ENCODE measurements around the gene TYSND1. TPM values are rescaled to one million over a fixed set of nuclear protein-coding genes. Genes with fewer than 3 reads are reported as not detected.

The TYSND1 gene
- total RNA-seq, 1 experiment from 2014 or later, result 13.6 TPM

DNA sequence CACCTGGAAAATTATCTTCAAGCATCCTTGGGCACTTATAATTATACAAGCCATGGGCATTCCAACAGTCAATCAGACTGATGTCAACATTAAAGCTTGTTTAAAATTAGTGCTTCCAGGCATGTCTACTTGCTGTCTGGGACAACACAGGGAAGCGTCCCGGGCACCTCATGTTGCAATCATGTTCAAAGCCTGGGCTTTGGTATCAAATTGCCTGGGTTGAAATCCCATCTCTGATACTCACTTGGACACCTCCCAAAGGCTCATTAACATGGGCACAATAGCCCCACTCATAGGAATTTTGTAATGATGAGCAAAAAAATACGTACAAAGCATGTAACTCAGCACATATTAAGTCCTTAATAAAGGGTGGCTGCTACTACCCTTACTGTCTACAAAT lies 28.3 kb downstream of the TYSND1 start:
- Histone ChIP-seq H3K9me2 (ENCODE audit: insufficient read depth) (no peaks in the 10 kb centered on the region), H3K27ac (ENCODE audit: low read depth, low read length) (no peak overlapping the region), H3K4me2 (ENCODE audit: low read length) (no peak overlapping the region), H3K79me2 (ENCODE audit: insufficient read depth, low read length) (no peaks in the 10 kb centered on the region), H2AFZ (ENCODE audit: low read depth, low read length, poor library complexity, severe bottlenecking) (no peak overlapping the region), H3K9me3 (ENCODE audit: control insufficient read depth in 1 of 2, insufficient read depth in 1 of 2, low read depth in 1 of 2, low read length in 2 of 2) (no peaks in the 10 kb centered on the region), H3K4me1 (ENCODE audit: control insufficient read depth in 1 of 2, insufficient read depth in 2 of 2, low read length in 2 of 2) (no peaks in the 10 kb centered on the region), H3K27me3 (ENCODE audit: insufficient read depth, low read length) (no peaks in the 10 kb centered on the region), H4K20me1 (ENCODE audit: insufficient read depth) (no peaks in the 10 kb centered on the region), H3K4me3 (replicated peaks in 1 of 2; ENCODE audit: low read depth in 1 of 2, low read length in 2 of 2) (no peak overlapping the region), H3K9ac (ENCODE audit: low read length) (no peak overlapping the region), H3K36me3 (ENCODE audit: control insufficient read depth in 1 of 2, insufficient read depth in 2 of 2, low read length in 2 of 2) (peaks cover 10 to 52% of the 10 kb centered on the region in 2 experiments; a peak in 3 of 4 replicates)
- POLR2A ChIA-PET, result interaction anchor here (0.7 kb wide), 1 partner anchor 8 kb away, joined by 3 read pairs; no protein-coding TSS in a partner anchor
- ATAC-seq (no peak), DNase-seq (ENCODE audit: low read depth, low spot score) (no peak)
- CTCF ChIA-PET, result interaction anchor here (2.4 to 2.5 kb wide), 2 partner anchors 28 to 269 kb away, joined by 6 to 10 read pairs; partner anchors contain the start of gene TYSND1
- TF ChIP-seq SP1 (IDR thresholded peaks at IDR 0.05; ENCODE audit: low read depth), result no peak
- no peak for TF ChIP-seq ZNF274 (IDR thresholded peaks at IDR 0.05; ENCODE audit: low read depth, low read length)
- TF ChIP-seq ZFX (IDR thresholded peaks at IDR 0.05), result no peak
- TF ChIP-seq, protein P1, sequence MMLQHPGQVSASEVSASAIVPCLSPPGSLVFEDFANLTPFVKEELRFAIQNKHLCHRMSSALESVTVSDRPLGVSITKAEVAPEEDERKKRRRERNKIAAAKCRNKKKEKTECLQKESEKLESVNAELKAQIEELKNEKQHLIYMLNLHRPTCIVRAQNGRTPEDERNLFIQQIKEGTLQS (IDR thresholded peaks at IDR 0.05), result no peak
- TF ChIP-seq EZH2phosphoT487 (IDR thresholded peaks at IDR 0.05; ENCODE audit: borderline replicate concordance), result no peak
- no peak for TF ChIP-seq POLR2A (IDR thresholded peaks at IDR 0.05; ENCODE audit: borderline replicate concordance, extremely low read depth, insufficient read depth, insufficient read length)
- TF ChIP-seq POLR2AphosphoS5 (IDR thresholded peaks at IDR 0.05; ENCODE audit: low read depth, low read length), result no peak
- no peak for TF ChIP-seq ELF1 (IDR thresholded peaks at IDR 0.05; ENCODE audit: borderline replicate concordance, low read depth)
- TF ChIP-seq SIN3A (IDR thresholded peaks at IDR 0.05; ENCODE audit: low read depth), result no peak
- no peak for TF ChIP-seq REST (IDR thresholded peaks at IDR 0.05; ENCODE audit: low read depth)
- TF ChIP-seq EZH2 (IDR thresholded peaks at IDR 0.05), result no peak
- no peak for TF ChIP-seq ZBTB33 (IDR thresholded peaks at IDR 0.05; ENCODE audit: extremely low read depth, insufficient replicate concordance, low read length)
- no peak for TF ChIP-seq SRF (IDR thresholded peaks at IDR 0.05; ENCODE audit: low read depth)
- TF ChIP-seq CBX3 (IDR thresholded peaks at IDR 0.05; ENCODE audit: low read depth), result no peak
- TF ChIP-seq CEBPB (IDR thresholded peaks at IDR 0.05; ENCODE audit: low read depth), result no peak
- TF ChIP-seq YY1 (IDR thresholded peaks at IDR 0.05; ENCODE audit: extremely low read depth, insufficient replicate concordance, low read depth, low read length), result no peak
- TF ChIP-seq EGR1 (IDR thresholded peaks at IDR 0.05; ENCODE audit: low read depth), result no peak
- no peak for TF ChIP-seq TCF7L2 (IDR thresholded peaks at IDR 0.05; ENCODE audit: borderline replicate concordance, extremely low read depth, insufficient read depth, insufficient read length)
- TF ChIP-seq FOSL1 (IDR thresholded peaks at IDR 0.05; ENCODE audit: low read depth), result no peak
- TF ChIP-seq RAD21 (IDR thresholded peaks at IDR 0.05; ENCODE audit: low read depth), result no peak
- RAD21 ChIA-PET (ENCODE audit: low non-redundant PET in 1 of 2, low total read pairs in 2 of 2, uncharacterized antibody in 2 of 2, unreplicated experiment in 2 of 2), result no interaction called here
- BruUV-seq (replicated peaks), result no TSS peak
- intact Hi-C loops (cut with micrococcal nuclease), result no loop called here

Measured in HCT116 (cell line).